T47D (cell line): ENCODE measurements around the gene KRTAP24-1.

Source experiments
- DNase-seq, 2 experiments: peaks; one replicate each; pipeline versions ENCODE4 v3.0.0 to v3.0.0-alpha.2; 2011 to 2012; ENCODE audit warnings: low read depth in 1 of 2, low spot score in 1 of 2
- JUND ChIP-seq: IDR thresholded peaks from 2 replicates; pipeline ENCODE4 v1.6.1; 2012; ENCODE audit warnings: low read depth
- in situ Hi-C: cut with HindIII; loops from 2 replicates; pipeline ENCODE4 v1.10.0; 2016; ENCODE audit warnings: low sequenced_read_pairs, low pct_unique_long_range_greater_than_20kb

Gene KRTAP24-1

DNA sequence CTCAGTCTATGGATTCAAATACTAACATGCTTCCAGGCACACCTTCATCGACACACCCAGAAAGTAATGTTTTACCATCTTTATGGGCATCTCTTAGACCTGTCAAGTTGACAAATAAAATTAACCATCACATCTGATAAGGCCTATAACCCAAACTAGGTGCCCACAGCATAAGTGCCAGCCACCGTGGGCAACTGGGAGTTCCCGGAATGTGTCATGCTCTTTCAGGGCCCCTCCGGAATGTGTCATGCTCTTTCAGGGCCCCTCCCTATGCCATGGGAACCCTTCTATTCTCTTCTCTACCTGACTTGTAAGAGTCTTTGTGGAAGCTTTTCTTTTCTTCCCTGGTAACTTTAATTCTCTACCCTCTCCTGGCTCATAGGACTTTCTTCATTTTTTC lies 26.6 kb downstream of the KRTAP24-1 start:
- no peak for TF ChIP-seq JUND
- in situ Hi-C loops = no loop called here
- no peak for DNase-seq

DNA sequence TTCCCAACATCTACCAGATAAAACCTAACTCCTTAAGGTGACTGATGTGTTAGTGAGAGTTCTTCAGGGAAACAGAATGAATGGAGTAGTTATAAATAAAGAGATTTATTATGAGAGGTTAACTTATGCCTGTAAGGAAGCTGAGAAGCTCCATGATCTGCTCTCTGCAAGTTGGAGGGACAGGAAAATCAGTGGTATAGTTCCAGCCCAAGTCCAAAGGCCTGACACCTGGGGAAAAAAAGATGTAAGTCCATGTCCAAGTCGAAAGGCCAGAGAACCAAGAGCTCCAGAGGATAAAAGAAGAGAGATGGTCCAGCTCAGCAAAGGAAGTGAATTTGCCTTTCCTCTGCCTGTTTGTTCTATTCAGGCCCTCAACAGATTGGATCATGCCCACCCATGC lies 27.1 kb downstream of the KRTAP24-1 start:
- DNase-seq = no peak
- in situ Hi-C loops = no loop called here
- no peak for TF ChIP-seq JUND

DNA sequence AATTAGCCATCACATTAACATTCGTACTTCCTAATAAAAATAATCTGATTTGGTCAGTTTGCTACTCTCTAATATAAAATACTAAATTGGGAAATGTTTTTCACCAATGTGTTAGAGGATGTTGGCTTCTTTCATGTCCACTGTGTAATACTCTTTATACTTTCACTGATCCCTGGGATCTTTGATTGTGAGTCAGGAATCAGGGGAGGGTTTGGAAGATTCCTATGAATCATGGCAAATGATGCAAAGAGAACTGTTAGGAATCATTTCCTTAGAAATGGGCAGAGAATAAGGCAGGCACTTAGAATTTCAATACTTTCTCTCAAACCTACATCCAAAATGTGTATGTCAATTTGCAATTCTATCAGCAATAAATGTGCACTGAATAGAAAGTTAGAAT lies 31.0 kb downstream of the KRTAP24-1 start:
- no peak for DNase-seq
- in situ Hi-C loops = no loop called here

DNA sequence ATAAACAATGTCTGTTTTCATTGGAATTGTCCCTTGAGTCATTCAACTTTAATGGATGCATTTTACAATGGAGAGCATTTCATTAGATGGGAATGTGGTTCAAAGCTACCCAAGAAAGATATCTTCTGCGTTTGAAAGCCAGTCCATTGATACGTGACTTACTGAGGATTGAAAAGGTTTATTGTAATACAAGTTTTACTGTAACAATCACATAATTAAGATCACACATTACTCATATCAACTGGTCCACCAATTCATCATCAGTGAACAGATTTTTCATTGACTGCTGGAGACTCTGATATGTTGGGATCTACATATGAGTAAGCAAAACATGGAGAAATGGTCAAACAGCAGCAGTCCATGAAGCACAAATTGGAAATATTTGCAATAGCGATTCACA lies 32.8 kb downstream of the KRTAP24-1 start:
- DNase-seq = no peak
- no peak for TF ChIP-seq JUND
- in situ Hi-C loops = no loop called here

More for the DNA sequence above, 31.0 kb downstream of the KRTAP24-1 start:
- TF ChIP-seq JUND = no peak

DNA sequence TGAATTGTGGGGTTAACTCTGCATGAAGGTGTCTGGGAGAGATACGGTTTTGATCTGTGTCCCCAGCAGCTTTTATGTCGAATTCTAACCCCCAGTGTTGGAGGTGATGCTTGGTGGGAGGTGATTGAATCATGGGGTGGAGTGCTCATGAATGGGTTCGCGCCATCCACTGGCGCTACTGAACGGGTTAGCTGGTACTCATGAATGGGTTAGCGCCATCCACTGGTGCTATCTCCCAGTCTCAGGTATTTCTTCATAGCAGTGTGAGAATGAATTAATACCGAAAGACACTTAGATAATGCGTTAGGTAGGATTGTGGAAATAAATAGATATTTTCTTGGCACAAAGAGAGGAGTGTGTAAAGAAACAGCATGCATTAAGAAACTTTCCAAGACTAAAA lies 33.9 kb downstream of the KRTAP24-1 start:
- no peak for TF ChIP-seq JUND
- DNase-seq = no peak
- in situ Hi-C loops = no loop called here

DNA sequence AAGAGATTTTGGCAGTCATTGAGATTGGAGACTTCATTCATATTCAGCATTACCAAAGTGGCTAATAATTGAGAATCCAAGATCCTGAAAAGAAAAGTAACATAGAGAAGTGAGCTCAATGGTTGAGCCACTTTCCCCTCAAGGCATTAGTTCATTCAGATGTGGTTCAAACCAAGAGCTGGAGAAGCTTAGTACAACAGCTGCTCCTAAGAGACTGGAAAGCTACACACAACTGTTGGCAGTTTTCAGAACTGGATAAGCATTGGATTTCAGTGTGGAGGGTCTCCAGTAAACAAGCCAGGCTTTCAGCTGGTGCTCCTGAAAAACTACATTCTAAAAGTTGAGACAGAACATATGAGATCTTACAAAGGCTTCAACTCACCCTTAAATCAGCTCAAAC lies 37.7 kb downstream of the KRTAP24-1 start:
- in situ Hi-C loops = no loop called here
- no peak for TF ChIP-seq JUND
- no peak for DNase-seq

DNA sequence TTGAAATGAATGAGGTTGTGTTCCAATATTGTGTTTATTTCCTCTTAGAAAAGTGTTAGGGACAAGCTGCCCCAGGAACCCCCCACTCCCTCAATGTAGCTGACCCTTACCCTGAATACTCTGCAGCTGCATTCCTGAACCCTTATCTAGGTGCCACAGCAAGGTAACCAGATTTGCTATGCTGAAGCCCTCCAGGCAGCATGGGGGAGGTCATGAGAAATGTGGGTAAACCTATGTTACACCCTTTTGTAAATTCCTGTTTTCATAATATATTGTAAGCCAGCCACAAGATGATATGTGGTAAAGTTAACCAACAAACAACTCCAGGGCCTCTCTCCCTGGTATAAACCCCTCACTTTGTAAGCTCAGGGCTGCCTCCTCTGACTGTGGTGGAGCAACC lies 39.1 kb downstream of the KRTAP24-1 start:
- TF ChIP-seq JUND = no peak
- DNase-seq = no peak
- in situ Hi-C loops = no loop called here

DNA sequence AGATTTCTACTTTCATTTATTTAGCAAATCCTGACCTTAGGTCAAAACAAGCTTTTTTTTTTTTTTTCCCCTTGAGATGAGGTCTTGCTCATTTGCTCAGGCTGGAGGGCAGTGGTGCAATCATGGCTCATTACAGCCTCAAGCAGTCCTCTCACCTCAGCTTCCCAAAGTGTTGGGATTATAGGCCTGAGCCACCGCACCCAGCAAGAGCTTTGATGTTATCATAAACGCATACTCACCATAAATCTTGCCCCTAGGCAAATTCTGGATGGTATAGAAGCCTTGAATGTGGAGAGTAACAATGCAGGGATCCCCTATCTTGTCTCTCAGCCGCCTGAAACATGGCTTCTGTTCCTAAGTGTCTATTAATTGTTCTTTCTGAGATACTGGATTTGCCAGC lies 42.1 kb downstream of the KRTAP24-1 start:
- no peak for DNase-seq
- TF ChIP-seq JUND = no peak
- in situ Hi-C loops = no loop called here

DNA sequence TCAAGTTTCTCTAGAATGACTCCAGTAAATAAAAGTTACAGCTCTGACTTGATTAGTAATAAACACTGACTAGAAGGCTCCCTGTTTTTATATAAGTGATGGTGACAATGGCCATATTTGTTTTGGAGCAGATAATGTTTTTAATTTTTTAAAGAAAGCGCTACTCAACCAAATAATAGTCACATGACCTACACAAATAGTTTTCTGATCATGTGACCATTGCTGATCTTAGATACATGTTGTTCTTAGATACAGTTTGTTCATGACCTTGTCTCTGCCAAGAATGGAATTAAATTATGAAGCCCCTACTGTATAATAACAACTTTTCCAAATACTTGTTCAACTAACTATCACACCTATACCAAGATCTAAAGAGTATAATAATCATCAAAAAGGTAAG lies 44.6 kb downstream of the KRTAP24-1 start:
- in situ Hi-C loops = no loop called here
- DNase-seq = no peak
- TF ChIP-seq JUND = no peak

DNA sequence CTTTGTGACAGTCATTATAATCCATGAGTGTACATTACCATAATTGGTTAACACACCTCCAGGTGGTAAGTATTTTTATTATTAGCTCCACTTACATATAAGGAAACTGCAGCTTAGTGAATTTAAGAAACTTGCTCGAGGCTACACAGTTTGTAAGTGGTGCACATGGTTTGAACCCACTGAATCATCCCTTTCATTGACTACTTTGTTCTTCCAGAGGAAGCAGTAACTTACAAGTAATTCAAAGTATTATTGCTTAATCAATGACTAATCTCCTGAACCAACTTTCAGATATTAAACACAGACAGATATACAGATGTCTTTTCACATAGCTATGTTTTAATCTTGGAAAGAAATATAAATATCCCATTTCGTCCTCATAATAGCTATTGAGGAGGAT lies 48.1 kb downstream of the KRTAP24-1 start:
- in situ Hi-C loops = no loop called here
- TF ChIP-seq JUND = no peak
- no peak for DNase-seq

DNA sequence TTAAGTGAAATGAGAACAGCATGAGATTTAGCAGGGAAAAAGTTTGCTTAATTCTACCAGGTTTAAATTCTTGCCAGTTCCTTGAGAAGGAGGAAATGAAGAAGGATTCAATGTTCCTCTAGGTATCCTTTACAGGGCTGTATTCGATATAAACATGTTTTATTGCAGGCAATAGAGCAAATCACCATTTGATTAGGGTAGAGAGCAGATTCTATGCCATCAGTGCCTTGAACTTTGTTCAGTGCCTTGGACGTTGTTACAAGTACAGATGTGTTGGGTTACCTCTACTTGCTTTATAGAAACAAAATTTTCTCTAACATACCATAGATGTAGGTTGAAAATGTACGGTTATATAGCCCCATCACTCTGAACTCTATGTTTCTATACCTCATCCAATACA lies 48.7 kb downstream of the KRTAP24-1 start:
- no peak for TF ChIP-seq JUND
- in situ Hi-C loops = no loop called here
- DNase-seq = no peak

DNA sequence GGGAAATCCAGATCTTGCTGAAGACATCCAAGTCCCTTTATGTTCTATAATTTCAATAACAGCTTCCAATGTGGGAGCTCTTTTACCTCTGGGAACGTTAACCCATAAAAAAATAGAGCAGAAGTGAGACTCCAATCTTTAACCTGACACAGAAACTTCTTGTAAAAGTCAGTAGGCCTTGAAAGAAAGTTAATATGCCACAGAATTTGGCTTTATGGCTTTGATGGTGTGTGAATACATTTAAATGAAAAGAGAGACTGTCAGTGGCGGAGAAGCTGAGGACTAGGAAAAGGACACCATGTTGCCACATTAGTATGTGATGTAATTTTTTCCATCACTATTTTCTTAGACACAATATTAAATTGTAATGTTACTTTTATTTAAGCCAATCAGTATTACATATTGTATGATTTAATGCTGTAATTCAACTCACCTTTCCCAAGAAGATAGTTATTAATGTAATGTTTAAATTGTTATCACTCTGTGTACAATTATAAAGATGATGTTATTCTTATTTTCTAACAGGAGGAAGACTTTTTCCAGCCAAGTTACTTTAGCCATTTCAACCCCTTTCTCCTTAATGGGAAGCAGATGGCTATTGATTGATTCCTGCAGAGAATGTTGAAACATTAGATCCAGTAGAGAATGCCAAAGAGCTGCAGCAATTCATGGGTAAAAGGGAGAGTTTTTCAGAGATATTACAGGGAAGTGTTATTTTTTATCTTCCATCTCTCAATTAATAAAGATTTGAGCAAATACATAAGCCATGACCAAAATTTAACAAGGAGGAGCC lies 49.3 kb downstream of the KRTAP24-1 start:
- DNase-seq = no peak
- no peak for TF ChIP-seq JUND
- in situ Hi-C loops = no loop called here

DNA sequence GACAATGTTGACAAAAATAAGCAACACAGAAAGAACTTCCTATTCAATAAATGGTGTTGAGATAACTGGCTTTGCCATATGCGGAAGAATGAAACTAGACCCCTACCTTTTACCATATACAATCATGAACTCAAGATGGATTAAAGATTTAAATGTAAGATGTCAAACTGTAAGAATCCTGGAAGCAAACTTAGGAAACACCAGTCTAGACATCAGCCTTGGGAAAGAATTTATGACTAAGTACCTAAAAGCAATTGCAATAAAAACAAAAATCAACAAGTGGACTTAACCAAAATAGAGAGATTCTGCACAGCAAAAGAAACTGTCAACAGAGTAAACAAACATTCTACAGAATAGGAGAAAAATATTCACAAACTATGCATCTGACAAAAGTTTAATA lies 50.7 kb downstream of the KRTAP24-1 start:
- TF ChIP-seq JUND = no peak
- in situ Hi-C loops = no loop called here
- no peak for DNase-seq
